ENCODE measurements around the gene ADGRF1.
"Not testable (repeated sequence)": the region's sequence is repeated elsewhere in the genome, so short reads cannot be mapped to it uniquely, and the experiment has no call there.

ADGRF1 gene

GRCh38 chr6:47042275-47042791 lies at the start of gene ADGRF1:
ADGRF1 (minus strand) TSS chr6:47042332; CDS start chr6:47029061, 13,271 bp downstream.
- no peak for DNase-seq

GRCh38 chr6:47090881-47091280 lies 48.7 kb upstream of the ADGRF1 start:
- no peak for DNase-seq

- DNase-seq, result not testable (repeated sequence)
These were observed 47.3 kb upstream of the ADGRF1 start for GRCh38 chr6:47089473-47089872.

- no peak for DNase-seq
These were observed 44.1 kb upstream of the ADGRF1 start for GRCh38 chr6:47086051-47086770.

GRCh38 chr6:47084610-47085009 lies 42.5 kb upstream of the ADGRF1 start:
- DNase-seq, result no peak

- peak; percentile 56 for DNase-seq
These were observed 41.5 kb upstream of the ADGRF1 start for GRCh38 chr6:47083586-47084047.

GRCh38 chr6:47080083-47080596 lies 38.0 kb upstream of the ADGRF1 start:
- no peak for DNase-seq

GRCh38 chr6:47079638-47080037 lies 37.5 kb upstream of the ADGRF1 start:
- DNase-seq, result no peak

GRCh38 chr6:47078991-47079390 lies 36.9 kb upstream of the ADGRF1 start:
- DNase-seq, result no peak

- DNase-seq, result no peak
These were observed 34.6 kb upstream of the ADGRF1 start for GRCh38 chr6:47076422-47077344.

GRCh38 chr6:47075741-47076421 lies 33.7 kb upstream of the ADGRF1 start:
- no peak for DNase-seq

GRCh38 chr6:47075168-47075567 lies 33.0 kb upstream of the ADGRF1 start:
- no peak for DNase-seq

GRCh38 chr6:47073125-47074110 lies 31.3 kb upstream of the ADGRF1 start:
- DNase-seq, result no peak

GRCh38 chr6:47072667-47073066 lies 30.5 kb upstream of the ADGRF1 start:
- no peak for DNase-seq

GRCh38 chr6:47071681-47072080 lies 29.5 kb upstream of the ADGRF1 start:
- DNase-seq, result no peak

- DNase-seq, result no peak
These were observed 28.3 kb upstream of the ADGRF1 start for GRCh38 chr6:47070461-47070860.

- no peak for DNase-seq
These were observed 27.0 kb upstream of the ADGRF1 start for GRCh38 chr6:47069156-47069555.

GRCh38 chr6:47066418-47066817 lies 24.3 kb upstream of the ADGRF1 start:
- no peak for DNase-seq

GRCh38 chr6:47064274-47064673 lies 22.1 kb upstream of the ADGRF1 start:
- no peak for DNase-seq

- no peak for DNase-seq
These were observed 20.2 kb upstream of the ADGRF1 start for GRCh38 chr6:47062346-47062745.

Data from fibroblast of skin of right quadriceps (primary cell).